ENCODE data around the gene C1QTNF6. TPM values are rescaled to one million over a fixed set of nuclear protein-coding genes. Genes with fewer than 3 reads are reported as not detected.

Gene C1QTNF6
- total RNA-seq, 1 donor from 2014 or later = 4.6 TPM

DNA sequence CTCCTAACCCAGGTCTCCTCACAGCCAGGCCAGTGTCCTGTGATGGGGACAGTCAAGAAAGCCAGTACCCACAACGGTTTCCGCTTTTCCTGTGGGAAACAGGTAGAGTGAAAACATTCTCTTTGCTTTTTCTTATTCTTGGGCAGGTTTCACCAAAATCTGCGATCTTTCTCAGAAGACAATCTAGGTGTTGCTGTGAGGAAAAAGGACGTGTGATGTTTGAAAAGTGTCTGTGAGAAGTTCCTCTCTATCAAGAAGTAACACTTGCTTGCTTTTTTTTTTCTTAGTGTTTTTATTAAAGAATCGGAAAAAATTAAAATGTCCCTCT is 29.1 kb downstream of the C1QTNF6 start:
- Histone ChIP-seq H3K27ac (no peak overlapping the region), H3K9me3 (peaks cover 0 to 4% of the 10 kb centered on the region in 2 donors), H3K36me3 (no peaks in the 10 kb centered on the region), H3K4me1 (no peaks in the 10 kb centered on the region), H3K27me3 (no peaks in the 10 kb centered on the region), H3K4me3 (no peak overlapping the region)
- intact Hi-C loops (cut with DNase I) = no loop called here
- TF ChIP-seq, protein P1, sequence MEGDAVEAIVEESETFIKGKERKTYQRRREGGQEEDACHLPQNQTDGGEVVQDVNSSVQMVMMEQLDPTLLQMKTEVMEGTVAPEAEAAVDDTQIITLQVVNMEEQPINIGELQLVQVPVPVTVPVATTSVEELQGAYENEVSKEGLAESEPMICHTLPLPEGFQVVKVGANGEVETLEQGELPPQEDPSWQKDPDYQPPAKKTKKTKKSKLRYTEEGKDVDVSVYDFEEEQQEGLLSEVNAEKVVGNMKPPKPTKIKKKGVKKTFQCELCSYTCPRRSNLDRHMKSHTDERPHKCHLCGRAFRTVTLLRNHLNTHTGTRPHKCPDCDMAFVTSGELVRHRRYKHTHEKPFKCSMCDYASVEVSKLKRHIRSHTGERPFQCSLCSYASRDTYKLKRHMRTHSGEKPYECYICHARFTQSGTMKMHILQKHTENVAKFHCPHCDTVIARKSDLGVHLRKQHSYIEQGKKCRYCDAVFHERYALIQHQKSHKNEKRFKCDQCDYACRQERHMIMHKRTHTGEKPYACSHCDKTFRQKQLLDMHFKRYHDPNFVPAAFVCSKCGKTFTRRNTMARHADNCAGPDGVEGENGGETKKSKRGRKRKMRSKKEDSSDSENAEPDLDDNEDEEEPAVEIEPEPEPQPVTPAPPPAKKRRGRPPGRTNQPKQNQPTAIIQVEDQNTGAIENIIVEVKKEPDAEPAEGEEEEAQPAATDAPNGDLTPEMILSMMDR (IDR thresholded peaks at IDR 0.05) = no peak
- no peak for DNase-seq (ENCODE audit: low spot score in 2 of 2)

DNA sequence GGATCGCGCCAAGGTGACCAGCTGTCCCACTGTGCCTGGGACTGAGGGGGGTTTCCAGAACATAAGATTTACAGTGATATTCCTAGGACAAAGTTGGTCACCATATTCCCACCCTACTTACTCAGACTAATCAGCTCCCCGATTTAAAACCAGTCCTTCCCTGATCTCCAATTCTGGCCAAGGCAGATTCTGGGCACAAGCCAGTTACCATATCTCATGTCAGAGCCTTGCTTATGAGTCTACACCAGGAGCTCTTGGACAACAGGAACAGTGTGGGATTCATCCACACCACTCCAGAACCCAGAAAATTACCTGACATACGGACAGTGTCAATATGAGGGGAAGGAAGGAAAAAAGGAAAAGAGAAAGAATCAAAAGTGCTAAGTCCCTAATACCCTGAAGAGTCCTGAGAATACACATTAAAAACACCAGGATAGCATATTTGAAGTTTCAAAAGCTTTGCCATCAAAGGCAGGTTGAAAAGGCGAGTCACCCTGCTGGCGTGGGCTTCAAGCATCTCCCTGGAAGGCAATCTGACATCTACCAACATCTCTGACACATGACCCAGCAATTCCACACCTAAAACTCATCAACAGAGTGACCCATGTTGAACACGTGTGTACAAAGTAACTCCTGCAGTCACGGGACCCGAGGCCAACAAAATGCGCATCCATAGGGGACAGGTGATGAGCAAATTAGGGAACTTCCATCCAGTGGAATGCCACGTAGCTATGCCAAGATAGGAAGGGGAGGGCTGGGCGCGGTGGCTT is 30.3 kb downstream of the C1QTNF6 start:
- intact Hi-C loops (cut with DNase I) = no loop called here
- H3K9me3 ChIP-seq = peaks cover 0 to 4% of the 10 kb centered on the region in 2 donors
- TF ChIP-seq, protein P1 (IDR thresholded peaks at IDR 0.05) = no peak
- no peak overlapping the region for H3K27ac ChIP-seq
- H3K4me3 ChIP-seq = no peak overlapping the region
- H3K27me3 ChIP-seq = no peaks in the 10 kb centered on the region
- no peaks in the 10 kb centered on the region for H3K36me3 ChIP-seq
- no peak for DNase-seq (ENCODE audit: low spot score in 2 of 2)
- H3K4me1 ChIP-seq = no peaks in the 10 kb centered on the region

DNA sequence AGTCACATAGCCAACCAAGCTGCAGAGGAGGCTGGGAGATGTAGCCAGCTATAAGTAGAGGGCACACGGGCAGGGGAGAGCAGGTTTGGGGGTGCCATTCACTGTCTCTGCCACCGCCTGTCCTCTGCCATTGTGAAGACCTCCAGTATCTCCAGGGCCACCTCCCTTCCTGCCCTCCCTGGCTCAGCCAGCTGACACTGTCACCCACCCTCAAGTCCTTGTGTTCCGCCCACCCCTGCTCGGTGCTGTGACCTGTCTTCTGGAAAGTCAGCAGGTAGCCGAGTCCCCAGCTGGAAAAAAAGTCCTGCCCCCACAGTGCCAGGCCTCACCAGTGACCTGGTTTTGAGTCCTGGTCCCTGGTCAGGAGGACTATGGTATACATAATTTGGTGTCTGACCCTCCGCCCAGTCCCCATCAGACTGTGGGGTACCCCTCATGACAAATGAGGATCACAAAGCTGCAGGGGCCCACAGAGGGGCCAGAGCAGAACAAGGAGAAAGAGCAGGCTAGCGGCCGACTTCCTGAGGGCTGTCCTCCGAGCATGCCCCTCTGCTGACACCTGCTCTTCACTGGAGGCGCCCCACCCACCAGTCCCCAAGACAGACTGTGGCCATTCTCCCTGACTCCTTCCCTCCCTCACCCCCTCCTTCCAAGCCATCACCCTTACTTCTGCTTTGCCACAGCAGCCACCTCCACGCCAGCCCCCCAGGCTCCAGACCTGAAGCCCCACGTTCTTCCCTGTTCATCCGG is 31.2 kb downstream of the C1QTNF6 start:
- H3K36me3 ChIP-seq = no peaks in the 10 kb centered on the region
- H3K27me3 ChIP-seq = no peaks in the 10 kb centered on the region
- no peak for DNase-seq (ENCODE audit: low spot score in 2 of 2)
- H3K9me3 ChIP-seq = peaks cover 0 to 4% of the 10 kb centered on the region in 2 donors
- intact Hi-C loops (cut with DNase I) = no loop called here
- H3K4me3 ChIP-seq = no peak overlapping the region
- TF ChIP-seq, protein P1 (IDR thresholded peaks at IDR 0.05) = no peak
- no peaks in the 10 kb centered on the region for H3K4me1 ChIP-seq
- no peak overlapping the region for H3K27ac ChIP-seq

DNA sequence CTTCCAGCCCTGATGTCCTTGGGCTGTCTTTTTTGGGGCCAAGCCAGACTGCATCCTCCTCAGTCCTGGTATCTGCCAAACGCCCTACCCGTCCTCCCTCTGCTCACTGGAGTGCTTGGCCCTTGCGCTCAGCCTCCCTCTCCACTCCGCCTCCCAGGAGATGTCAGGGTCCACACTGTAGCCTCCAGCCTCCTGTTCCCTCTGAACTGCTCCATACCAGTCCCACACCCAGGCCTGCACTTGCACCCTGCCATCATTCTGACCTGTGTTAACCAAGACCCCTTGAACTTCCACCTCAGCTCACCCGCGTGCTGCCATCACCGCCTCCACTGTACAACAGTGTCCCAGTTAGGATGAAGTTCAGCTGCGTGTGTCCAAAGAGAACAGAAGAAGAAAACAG is 32.1 kb downstream of the C1QTNF6 start:
- peaks cover 0 to 13% of the 10 kb centered on the region in 2 donors for H3K9me3 ChIP-seq
- intact Hi-C loops (cut with DNase I) = no loop called here
- TF ChIP-seq, protein P1 (IDR thresholded peaks at IDR 0.05) = no peak

DNA sequence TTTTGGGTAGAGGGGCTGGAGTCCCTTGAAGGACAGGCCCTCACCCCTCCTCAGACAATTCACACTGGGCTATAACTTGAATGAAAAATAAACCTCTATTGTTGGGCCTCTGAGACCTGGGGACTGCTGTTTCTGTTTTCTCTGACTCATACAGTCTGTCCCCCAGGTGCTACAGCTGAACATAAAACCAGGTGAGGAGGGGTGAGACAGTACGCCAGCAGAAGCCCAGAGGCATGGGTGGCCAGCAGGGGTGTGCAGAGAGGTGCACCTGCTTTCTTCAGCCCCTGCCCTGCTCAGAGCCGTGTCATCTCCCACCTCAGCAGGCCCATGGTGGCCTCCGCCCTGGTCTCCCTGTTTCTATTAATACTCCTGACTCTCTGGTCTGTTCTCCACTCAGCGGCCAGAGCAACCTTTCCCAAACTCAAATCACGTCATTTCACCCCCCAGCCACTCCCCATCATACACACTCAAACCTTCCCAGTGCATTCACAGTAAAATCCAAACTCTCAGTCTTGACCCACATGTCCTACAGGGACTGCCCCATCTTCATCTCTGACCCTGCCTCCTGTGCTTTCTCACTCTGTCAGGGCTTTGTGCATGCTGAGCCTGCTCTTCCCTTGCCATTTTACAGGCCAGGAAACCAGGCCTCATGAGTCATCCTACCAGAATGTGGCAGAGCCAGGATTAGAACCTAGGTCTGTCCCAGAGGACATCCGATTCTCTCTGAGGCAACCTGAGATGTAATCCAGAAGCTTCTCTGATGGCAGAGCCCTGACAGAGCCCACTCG is 32.9 kb downstream of the C1QTNF6 start:
- Histone ChIP-seq H3K4me3 (no peak overlapping the region), H3K27me3 (no peaks in the 10 kb centered on the region), H3K9me3 (peaks cover 0 to 18% of the 10 kb centered on the region in 2 donors), H3K36me3 (no peaks in the 10 kb centered on the region), H3K4me1 (no peaks in the 10 kb centered on the region), H3K27ac (no peak overlapping the region)
- no peak for DNase-seq (ENCODE audit: low spot score in 2 of 2)
- TF ChIP-seq, protein P1 (IDR thresholded peaks at IDR 0.05) = no peak
- intact Hi-C loops (cut with DNase I) = no loop called here

More for the DNA sequence above, 32.1 kb downstream of the C1QTNF6 start:
- H3K27ac ChIP-seq = no peak overlapping the region
- no peaks in the 10 kb centered on the region for H3K4me1 ChIP-seq
- no peak overlapping the region for H3K4me3 ChIP-seq
- no peak for DNase-seq (ENCODE audit: low spot score in 2 of 2)
- H3K27me3 ChIP-seq = no peaks in the 10 kb centered on the region
- no peaks in the 10 kb centered on the region for H3K36me3 ChIP-seq

All from ascending aorta (tissue), 2 donors.